ENCODE measurements around the gene AMD1.
"Not testable (repeated sequence)": the region's sequence is repeated elsewhere in the genome, so short reads cannot be mapped to it uniquely, and the experiment has no call there.

Gene AMD1

DNA sequence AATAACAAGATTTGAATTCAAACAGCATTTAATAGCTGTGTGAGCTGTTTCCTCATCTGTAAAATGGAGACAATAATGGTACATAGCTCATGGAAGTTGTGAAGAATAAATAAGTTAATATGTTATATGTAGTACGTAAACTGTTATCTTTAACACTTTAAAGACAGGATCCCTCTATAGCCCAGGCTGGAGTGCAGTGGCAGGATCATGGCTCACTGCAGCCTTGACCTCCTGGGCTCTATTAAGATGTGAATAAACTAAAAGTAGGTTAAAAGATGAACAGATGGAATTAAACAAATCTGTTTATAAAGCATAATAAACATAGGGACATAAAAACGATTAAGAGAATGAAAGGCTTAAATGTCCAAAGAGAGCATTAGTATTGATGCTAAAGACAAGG is 3.0 kb downstream of the AMD1 start:
- DNase-seq (ENCODE audit: low read depth in 1 of 2, low spot score in 1 of 2) = no peak

DNA sequence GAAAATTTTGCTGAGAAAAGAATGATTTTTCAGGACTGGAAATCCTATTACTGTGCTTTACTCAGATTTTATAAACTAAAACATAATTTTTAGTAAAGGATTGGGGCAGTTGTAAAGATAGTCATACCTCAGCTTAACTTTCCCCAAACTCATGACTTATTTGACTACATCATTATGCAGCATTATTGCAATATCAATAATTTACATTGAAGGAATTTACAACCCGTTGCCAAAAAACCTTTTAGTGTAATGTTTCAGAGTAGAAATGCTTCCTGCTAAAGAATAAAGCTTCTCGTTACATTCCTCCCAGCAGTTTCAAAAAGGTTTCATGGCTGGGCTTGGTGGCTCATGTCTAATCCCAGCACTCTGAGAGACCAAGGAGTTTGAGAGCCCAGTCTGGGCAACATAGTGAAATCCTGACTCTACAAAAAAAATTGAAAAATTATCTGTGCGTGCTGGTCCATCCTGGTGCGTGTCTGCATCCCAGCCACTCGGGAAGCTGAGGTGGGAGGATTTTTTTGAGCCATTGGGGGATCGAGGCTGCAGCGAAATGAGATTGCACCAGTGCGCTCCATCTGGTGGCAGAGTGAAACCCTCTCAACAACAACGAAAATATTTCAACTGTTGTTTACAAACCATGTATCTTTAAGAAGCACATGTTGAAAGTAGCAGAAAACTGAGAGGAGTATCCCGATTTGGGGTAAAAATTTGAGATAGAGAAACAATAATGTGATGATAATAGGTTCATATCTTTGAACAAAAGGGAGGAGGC is 4.4 kb downstream of the AMD1 start:
- no peak for DNase-seq (ENCODE audit: low read depth in 1 of 2, low spot score in 1 of 2)

DNA sequence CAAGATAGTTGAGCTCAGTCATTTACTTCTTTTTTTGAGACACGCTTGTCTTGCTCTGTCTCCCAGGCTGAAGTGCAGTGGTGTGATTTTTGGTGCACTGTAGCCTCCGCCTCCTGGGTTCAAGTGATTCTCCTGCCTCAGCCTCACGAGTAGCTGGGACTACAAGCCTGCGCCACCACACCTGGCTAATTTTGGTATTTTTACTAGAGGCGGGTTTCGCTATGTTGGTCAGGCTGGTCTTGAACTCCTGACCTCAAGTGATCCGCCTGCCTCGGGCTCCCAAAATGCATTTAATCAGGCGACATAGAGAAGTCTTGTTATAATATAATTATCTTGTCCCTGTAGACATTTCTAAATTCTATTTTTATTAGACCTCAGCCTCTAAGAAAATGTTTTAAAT is 6.1 kb downstream of the AMD1 start:
- DNase-seq (ENCODE audit: low read depth in 1 of 2, low spot score in 1 of 2) = no peak

DNA sequence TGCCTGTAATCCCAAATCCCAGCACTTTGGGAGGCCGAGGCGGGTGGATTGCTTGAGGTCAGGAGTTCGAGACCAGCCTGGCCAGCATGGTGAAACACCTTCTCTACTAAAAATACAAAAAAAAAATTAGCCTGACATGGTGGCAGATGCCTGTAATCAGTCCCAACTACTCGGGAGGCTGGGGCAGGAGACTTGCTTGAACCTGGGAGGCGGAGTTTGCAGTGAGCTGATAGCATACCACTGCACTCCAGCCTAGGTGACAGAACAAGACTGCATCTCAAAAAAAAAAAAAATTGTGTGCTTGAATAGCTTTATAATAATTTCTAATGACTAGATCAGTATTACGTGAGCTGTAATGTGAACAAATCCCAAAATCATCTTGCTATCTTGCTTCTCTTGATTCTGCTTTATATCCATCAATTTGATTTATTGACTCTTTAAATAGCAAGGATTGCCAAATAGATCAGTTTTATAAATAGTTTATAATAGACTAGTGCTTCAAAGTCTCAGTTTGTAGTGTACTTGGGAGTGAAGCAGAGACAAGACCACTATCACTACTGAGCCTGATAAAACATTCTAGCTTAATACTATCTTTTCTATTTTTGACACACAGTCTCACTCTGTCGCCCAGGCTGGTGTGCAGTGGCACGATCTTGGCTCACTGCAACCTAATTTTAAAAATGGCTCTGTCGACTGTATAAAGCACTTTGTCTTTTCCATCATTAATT is 7.1 kb downstream of the AMD1 start:
- DNase-seq (ENCODE audit: low read depth in 1 of 2, low spot score in 1 of 2) = no peak

GRCh38 chr6:110882274-110882619 is 7.7 kb downstream of the AMD1 start:
- no peak for DNase-seq (ENCODE audit: low read depth in 1 of 2, low spot score in 1 of 2)

DNA sequence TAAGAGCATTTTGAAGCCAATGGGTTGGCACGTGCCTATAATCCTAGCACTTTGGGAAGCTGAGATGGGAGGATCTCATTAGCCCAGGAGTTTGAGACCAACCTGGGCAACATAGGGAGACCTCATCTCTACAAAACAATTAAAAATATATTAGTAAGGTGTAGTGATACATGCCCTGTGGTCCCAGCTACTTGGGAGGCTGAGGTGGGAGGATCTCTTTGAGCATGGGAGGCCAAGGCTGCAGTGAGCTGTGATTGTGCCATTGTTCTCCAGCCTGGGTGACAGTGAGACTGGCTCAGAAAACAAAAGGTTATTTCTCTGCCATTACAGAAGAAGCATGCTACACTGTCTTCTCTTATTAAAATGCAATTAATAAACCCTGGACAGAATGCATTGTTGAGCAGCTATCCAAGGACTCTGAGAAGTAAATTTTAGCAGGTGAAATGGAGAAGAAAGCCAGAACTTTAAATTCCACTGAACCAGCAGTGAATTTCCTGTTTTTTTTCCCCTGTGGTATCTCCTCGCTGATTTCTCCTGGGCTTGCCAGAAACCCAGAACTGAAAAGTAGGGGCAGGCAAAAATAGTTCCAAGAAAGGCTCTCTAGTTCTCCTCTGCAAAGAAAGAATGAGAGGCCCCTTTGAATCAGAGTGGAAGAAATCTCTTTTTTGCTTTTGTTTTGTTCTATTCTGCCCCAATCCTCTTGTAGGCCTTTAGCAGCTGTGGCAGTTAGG is 8.4 kb downstream of the AMD1 start:
- no peak for DNase-seq (ENCODE audit: low read depth in 1 of 2, low spot score in 1 of 2)

GRCh38 chr6:110884321-110884720 is 9.7 kb downstream of the AMD1 start:
- DNase-seq (ENCODE audit: low read depth in 1 of 2, low spot score in 1 of 2) = no peak

GRCh38 chr6:110885526-110885925 is 10.9 kb downstream of the AMD1 start:
- DNase-seq (ENCODE audit: low read depth in 1 of 2, low spot score in 1 of 2) = no peak

GRCh38 chr6:110886555-110887167 is 12.1 kb downstream of the AMD1 start:
- no peak for DNase-seq (ENCODE audit: low read depth in 1 of 2, low spot score in 1 of 2)

- DNase-seq (ENCODE audit: low read depth in 1 of 2, low spot score in 1 of 2) = no peak
Measured at GRCh38 chr6:110890288-110890687, 15.7 kb downstream of the AMD1 start.

DNA sequence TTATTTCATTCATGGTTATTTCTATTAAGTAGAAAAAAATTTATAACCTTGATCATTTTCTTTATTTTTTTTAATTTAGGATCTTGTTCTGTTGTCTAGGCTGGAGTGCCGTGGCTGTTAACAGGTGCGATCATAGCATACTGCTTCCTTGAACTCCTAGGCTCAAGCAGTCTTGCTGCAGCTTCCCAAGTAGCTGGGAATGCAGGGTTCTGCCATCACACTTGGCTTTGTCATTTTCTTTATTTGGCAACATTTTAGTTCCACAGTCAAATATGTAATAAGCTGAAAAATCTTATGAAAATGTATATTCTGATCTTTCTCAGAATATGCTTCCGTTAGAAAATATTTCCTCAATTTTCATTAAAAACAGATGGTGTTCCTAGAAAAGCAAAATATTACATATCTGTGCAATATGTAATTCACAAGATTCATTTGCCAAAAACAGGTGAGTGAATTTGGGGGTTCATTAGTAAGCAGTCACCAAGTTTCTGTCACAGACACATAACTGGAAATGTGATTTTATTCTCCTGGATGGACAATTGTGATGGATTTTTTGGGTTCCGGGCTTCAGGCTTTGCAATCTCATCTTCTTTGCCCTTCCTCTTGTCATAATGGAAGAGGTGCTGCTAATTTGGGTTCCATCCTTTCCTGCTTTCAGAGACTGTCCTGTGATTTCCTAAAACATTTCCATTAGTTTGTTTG is 21.5 kb downstream of the AMD1 start:
- DNase-seq (ENCODE audit: low read depth in 1 of 2, low spot score in 1 of 2) = no peak

GRCh38 chr6:110897433-110897832 is 22.8 kb downstream of the AMD1 start:
- no peak for DNase-seq (ENCODE audit: low read depth in 1 of 2, low spot score in 1 of 2)

DNA sequence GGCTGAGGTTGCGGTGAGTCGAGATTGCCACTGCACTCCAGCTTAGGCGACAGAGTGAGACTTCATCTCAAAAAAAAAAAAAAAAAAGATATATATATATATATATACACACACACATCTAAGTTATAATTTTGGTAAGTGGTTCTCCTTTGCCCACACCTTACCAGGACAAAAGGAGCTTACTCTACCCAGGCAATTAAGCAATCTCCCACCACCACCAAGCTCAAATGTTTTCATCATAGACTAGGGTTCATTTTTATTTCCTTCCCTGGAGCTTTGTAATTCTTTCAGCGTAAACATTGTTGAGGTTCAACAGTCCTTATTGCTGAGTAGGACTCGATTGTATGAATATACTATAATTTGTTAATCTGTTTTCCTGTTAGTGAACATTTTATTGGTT is 23.5 kb downstream of the AMD1 start:
- no peak for DNase-seq (ENCODE audit: low read depth in 1 of 2, low spot score in 1 of 2)

DNA sequence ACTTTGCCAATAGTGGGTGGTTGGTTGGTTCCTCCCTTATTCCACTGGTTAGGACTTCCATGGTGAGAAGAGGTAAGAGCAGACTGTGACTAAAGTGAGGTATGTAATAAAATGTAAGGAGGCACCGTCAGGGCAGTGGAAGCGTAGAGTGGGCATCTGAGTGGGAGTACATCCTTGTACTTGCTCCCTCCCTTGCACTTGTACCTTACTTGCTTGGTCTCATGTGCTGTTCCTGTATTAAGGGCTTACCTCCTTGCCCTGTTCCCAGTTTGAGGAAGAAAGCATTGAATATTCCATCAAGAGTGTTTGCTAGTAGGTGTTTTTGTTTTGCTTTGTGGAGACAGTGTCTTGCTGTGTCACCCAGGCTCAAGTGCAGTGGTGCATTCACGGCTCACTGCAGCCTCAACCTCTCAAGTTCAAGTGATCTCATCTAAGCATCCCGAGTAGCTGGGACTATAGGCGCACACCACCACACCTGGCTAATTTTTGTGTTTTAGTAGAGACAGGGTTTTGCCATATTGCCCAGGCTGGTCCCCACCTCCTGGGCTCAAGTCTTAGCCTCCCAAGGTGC is 25.5 kb downstream of the AMD1 start:
- no peak for DNase-seq (ENCODE audit: low read depth in 1 of 2, low spot score in 1 of 2)

DNA sequence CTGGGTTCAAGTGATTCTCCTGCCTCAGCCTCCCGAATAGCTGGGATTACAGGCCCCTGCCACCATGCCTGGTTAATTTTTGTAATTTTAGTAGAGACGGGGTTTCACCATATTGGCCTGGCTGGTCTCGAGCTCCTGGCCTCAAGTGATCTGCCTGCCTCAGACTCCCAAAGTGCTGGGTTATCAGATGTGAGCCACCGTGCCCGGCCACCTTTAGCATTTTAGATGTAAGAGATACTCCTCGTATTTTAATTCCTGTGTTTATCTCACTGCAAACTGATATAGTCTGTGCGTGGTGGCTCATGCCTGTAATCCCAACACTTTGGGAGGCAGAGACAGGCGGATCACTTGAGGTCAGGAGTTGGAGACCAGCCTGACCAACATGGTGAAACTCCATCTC is 27.0 kb downstream of the AMD1 start:
- not testable (repeated sequence) for DNase-seq (ENCODE audit: low read depth in 1 of 2, low spot score in 1 of 2)

DNA sequence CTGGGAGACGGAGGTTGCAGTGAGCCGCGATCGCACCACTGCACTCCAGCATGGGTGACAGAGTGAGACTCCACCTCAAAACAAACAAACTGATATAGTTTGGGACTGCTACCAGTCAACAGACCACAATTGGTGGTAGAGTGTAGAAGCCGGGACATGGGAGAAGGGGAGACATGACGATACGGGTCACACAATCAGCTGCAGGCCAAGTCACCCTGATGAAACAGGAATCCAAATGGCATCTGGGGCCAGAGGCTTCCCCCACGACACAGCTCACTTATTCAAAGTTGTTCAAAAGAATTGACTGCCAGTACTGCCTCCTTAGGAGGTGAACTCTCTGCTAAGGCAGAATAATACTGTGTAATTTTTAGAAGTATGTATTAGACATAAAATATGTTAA is 27.5 kb downstream of the AMD1 start:
- no peak for DNase-seq (ENCODE audit: low read depth in 1 of 2, low spot score in 1 of 2)

DNA sequence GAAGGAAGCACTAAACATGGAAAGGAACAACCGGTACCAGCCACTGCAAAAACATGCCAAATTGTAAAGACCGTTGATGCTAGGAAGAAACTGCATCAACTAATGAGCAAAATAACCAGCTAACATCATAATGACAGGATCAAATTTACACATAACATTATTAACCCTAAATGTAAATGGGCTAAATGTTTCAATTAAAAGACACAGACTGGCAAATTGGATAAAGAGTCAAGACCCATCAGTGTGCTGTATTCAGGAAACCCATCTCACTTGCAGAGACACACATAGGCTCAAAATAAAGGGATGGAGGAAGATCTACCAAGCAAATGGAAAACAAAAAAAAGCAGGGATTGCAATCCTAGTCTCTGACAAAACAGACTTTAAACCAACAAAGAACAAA is 31.7 kb downstream of the AMD1 start:
- DNase-seq (ENCODE audit: low read depth in 1 of 2, low spot score in 1 of 2) = not testable (repeated sequence)

DNA sequence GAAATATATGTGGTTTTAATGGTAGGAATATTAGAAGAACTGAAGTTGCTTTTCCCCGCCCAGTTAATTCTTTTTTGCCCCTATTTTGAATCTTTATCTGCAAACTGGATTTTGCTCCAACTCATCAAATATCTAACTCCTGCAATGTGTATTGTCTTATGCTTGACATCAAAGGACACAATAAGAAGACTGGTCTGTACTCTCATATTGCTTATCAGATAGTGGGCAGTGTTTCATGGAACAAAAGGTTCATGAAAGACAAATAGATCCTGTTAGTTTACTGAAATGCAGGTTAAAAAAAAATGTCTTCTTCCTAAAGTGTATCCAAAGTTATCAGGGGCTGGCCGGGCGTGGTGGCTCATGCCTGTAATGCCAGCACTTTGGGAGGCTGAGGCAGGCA is 56.2 kb downstream of the AMD1 start:
- no peak for DNase-seq (ENCODE audit: low read depth in 1 of 2, low spot score in 1 of 2)

DNA sequence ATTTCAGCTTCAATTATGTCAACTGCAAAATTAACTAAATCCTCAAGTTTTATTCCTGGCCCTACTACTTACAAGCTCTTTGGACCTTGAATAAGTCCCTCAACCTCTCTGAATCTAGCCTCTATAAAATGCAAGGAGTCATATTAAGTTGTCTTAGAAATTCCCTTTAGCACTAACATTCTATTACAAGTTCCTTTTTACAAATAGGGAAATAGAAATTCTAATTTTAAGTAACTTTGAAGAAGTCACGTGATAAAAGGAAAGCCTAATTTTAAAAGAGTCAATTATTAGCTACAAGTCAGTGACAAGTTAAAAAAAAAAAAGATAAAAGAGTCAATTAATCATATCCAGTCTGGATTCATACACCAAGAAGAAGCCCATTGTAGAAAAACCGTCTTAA is 59.3 kb downstream of the AMD1 start:
- no peak for DNase-seq (ENCODE audit: low read depth in 1 of 2, low spot score in 1 of 2)

- no peak for DNase-seq (ENCODE audit: low read depth in 1 of 2, low spot score in 1 of 2)
Measured at GRCh38 chr6:110934381-110934898, 59.9 kb downstream of the AMD1 start.

GRCh38 chr6:110935171-110935570 is 60.6 kb downstream of the AMD1 start:
- DNase-seq (ENCODE audit: low read depth in 1 of 2, low spot score in 1 of 2) = no peak
